Sciatic nerve (tissue), 2 donors: Measurements from ENCODE around the gene RSPH6A. TPM values are rescaled to one million over a fixed set of nuclear protein-coding genes. Genes with fewer than 3 reads are reported as not detected.

Experiments used
- ATAC-seq: fragments of 200-7000 bp; cut with Tn5 transposase; one replicate; pipeline ENCODE4 v1.9.1; 2020; ENCODE audit warnings: mild to moderate bottlenecking, moderate library complexity
- DNase-seq: peaks from one replicate; pipeline ENCODE4 v3.0.0-alpha.2; 2020; ENCODE audit warnings: low spot score
- intact Hi-C: fragments of 100-400 bp; cut with DNase I; formaldehyde crosslinking; loops from one replicate; pipeline ENCODE4 v1.14.2; 2022
- total RNA-seq: library from RNA; stranded (reverse); fragmentation: NEBNext Ultra II Directional; extraction: Animal tissue kit (Norgen Biotek cat#: 25700); gene quantifications from one replicate; pipeline ENCODE4 v1.2.1, GENCODE V29; 2021
- donor health status: DM: no; HTN: no; CAD: no.
- donor health status: DM: no; HTN: no; CAD: no.

The RSPH6A gene
- total RNA-seq: 0.18 TPM

- no peak for DNase-seq
- ATAC-seq: no peak
- intact Hi-C loops: no loop called here
Measured at GRCh38 chr19:45814851-45815480, at the start of gene RSPH6A. TSS of gene RSPH6A (minus strand) at chr19:45815308. CDS start at chr19:45815176, 132 bp downstream.

GRCh38 chr19:45864629-45865082, 49.5 kb upstream of the RSPH6A start:
- no peak for DNase-seq
- intact Hi-C loops: no loop called here
- no peak for ATAC-seq

GRCh38 chr19:45863840-45864628, 48.9 kb upstream of the RSPH6A start, which contains the start of gene FOXA3:
TSS of gene FOXA3 (plus strand) at chr19:45864326. CDS start at chr19:45864457, 131 bp downstream.
- peak; percentile 66 for DNase-seq
- peak; percentile 7 for ATAC-seq
- intact Hi-C loops: no loop called here

GRCh38 chr19:45863335-45863839, 48.3 kb upstream of the RSPH6A start:
- intact Hi-C loops: no loop called here
- DNase-seq (no peak), ATAC-seq (no peak)

- intact Hi-C loops: no loop called here
- peak; percentile 99 for ATAC-seq
- peak; percentile 99 for DNase-seq
Measured at GRCh38 chr19:45862564-45863334, 47.6 kb upstream of the RSPH6A start, which contains the start of gene SYMPK. TSS of gene SYMPK (minus strand) at chr19:45863147. CDS start at chr19:45854495, 8,652 bp downstream.

- DNase-seq: no peak
- ATAC-seq: no peak
- intact Hi-C loops: no loop called here
Measured at GRCh38 chr19:45862271-45862563, 47.1 kb upstream of the RSPH6A start.

- no peak for DNase-seq
- intact Hi-C loops: no loop called here
- no peak for ATAC-seq
Measured at GRCh38 chr19:45860359-45861259, 45.5 kb upstream of the RSPH6A start.

- ATAC-seq: no peak
- no peak for DNase-seq
- intact Hi-C loops: no loop called here
Measured at GRCh38 chr19:45854167-45854778, 39.2 kb upstream of the RSPH6A start.

GRCh38 chr19:45852983-45853382, 37.9 kb upstream of the RSPH6A start:
- DNase-seq (no peak), ATAC-seq (no peak)
- intact Hi-C loops: no loop called here

- ATAC-seq: no peak
- intact Hi-C loops: no loop called here
- no peak for DNase-seq
Measured at GRCh38 chr19:45852145-45852750, 37.1 kb upstream of the RSPH6A start.

- intact Hi-C loops: no loop called here
- DNase-seq (no peak), ATAC-seq (no peak)
Measured at GRCh38 chr19:45848922-45849321, 33.8 kb upstream of the RSPH6A start.

- ATAC-seq (no peak), DNase-seq (no peak)
- intact Hi-C loops: no loop called here
Measured at GRCh38 chr19:45847663-45848062, 32.6 kb upstream of the RSPH6A start.

GRCh38 chr19:45842198-45842597, 27.1 kb upstream of the RSPH6A start:
- DNase-seq (no peak), ATAC-seq (no peak)
- intact Hi-C loops: no loop called here

GRCh38 chr19:45834970-45835369, 19.9 kb upstream of the RSPH6A start:
- no peak for DNase-seq
- no peak for ATAC-seq
- intact Hi-C loops: no loop called here

GRCh38 chr19:45828945-45829344, 13.8 kb upstream of the RSPH6A start:
- DNase-seq (no peak), ATAC-seq (no peak)
- intact Hi-C loops: no loop called here

GRCh38 chr19:45828523-45828922, 13.4 kb upstream of the RSPH6A start:
- ATAC-seq: no peak
- intact Hi-C loops: no loop called here
- no peak for DNase-seq

- DNase-seq (no peak), ATAC-seq (no peak)
- intact Hi-C loops: no loop called here
Measured at GRCh38 chr19:45827459-45828093, 12.5 kb upstream of the RSPH6A start.
